HepG2 (cell line): ENCODE data around the gene RNF14. TPM values are rescaled to one million over a fixed set of nuclear protein-coding genes. Genes with fewer than 3 reads are reported as not detected.

Experiments used
- ATAC-seq: fragments of 200-7000 bp; cut with Tn5 transposase; 3 replicates; pipeline ENCODE4 v1.9.1; 2020; ENCODE audit warnings: mild to moderate bottlenecking, moderate library complexity
- BruUV-seq: library from RNA; stranded (reverse); fragments of 400-500 nt; replicated peaks from 2 replicates; lab custom pipeline; 2021; lab: Mats Ljungman, UMichigan
- CTCF ChIA-PET: fragments of 300-600 bp; formaldehyde crosslinking; extraction: SDS; loops from one replicate; lab custom pipeline; 2021; ENCODE audit warnings: low total read pairs, inconsistent platforms, low intra/inter-chr PET ratio; lab: Yijun Ruan, JAX
- POLR2A ChIA-PET: fragments of 350-600 bp; sonication (Branson Sonifier 250); formaldehyde crosslinking; loops from one replicate; lab custom pipeline; 2020; ENCODE audit warnings: antibody characterized with exemption, inconsistent platforms; lab: Yijun Ruan, JAX
- DNase-seq: peaks from one replicate; pipeline ENCODE4 v3.0.0-alpha.2; 2015; ENCODE audit warnings: low spot score
- FAIRE-seq: peaks from 3 replicates; lab custom pipeline; 2011; peaks lifted over from hg19 to GRCh38; lab: Jason Lieb, UNC
- H2AFZ ChIP-seq: one replicate; pipeline ENCODE4 v1.6.1; 2011; ENCODE audit warnings: low read length, inconsistent platforms
- H3K27ac ChIP-seq: fragments of 300-600 bp; 3 replicates; pipeline ENCODE4 v1.8.0; 2011; ENCODE audit warnings: mixed run types, mild to moderate bottlenecking, mixed read lengths, low read length, inconsistent platforms; ENCODE audit not compliant: insufficient read depth; ENCODE audit errors: extremely low read length
- H3K27me3 ChIP-seq, 2 experiments: fragments of 200-600 bp in 1 of 2; 2 replicates in 1 of 2; 3 replicates in 1 of 2; pipeline versions ENCODE4 v1.6.0 to v1.8.0; 2011; ENCODE audit warnings: low read length in 2 of 2, mild to moderate bottlenecking in 2 of 2, moderate library complexity in 2 of 2, inconsistent platforms in 1 of 2; ENCODE audit not compliant: insufficient read depth in 2 of 2, control insufficient read depth in 1 of 2
- H3K36me3 ChIP-seq, 2 experiments: fragments of 200-600 bp in 1 of 2; replicated peaks in 1 of 2; 2 replicates in 1 of 2; 3 replicates in 1 of 2; pipeline versions ENCODE4 v1.5.1 to v1.8.0; 2011; ENCODE audit warnings: low read length in 2 of 2, inconsistent platforms in 1 of 2; ENCODE audit not compliant: insufficient read depth in 2 of 2, control insufficient read depth in 1 of 2
- H3K4me1 ChIP-seq: 2 replicates; pipeline ENCODE4 v1.5.1; 2012; ENCODE audit warnings: low read length, inconsistent platforms; ENCODE audit not compliant: insufficient read depth
- H3K4me2 ChIP-seq: 2 replicates; pipeline ENCODE4 v1.6.0; 2011; ENCODE audit warnings: low read depth, low read length, inconsistent platforms
- H3K4me3 ChIP-seq, 3 experiments: fragments of 200-600 bp in 1 of 3; sonication (generic), shearing (Covaris generic) in 1 of 3; replicated peaks in 1 of 3; 2 replicates each; pipeline ENCODE4 v1.5.1; 2011 to 2016; ENCODE audit warnings: low read length in 3 of 3, inconsistent platforms in 2 of 3, low read depth in 2 of 3, mild to moderate bottlenecking in 2 of 3, control low read depth in 1 of 3, mixed read lengths in 1 of 3; ENCODE audit not compliant: insufficient read depth in 1 of 3
- H3K79me2 ChIP-seq: one replicate; pipeline ENCODE4 v1.6.1; 2011; ENCODE audit warnings: low read length, inconsistent platforms; ENCODE audit not compliant: insufficient read depth
- H3K9ac ChIP-seq: 2 replicates; pipeline ENCODE4 v1.6.0; 2011; ENCODE audit warnings: mild to moderate bottlenecking, low read depth, low read length, inconsistent platforms; ENCODE audit not compliant: insufficient read depth
- H3K9me3 ChIP-seq: 2 replicates; pipeline ENCODE4 v1.5.1; 2012; ENCODE audit warnings: mild to moderate bottlenecking, low read length
- H4K20me1 ChIP-seq: 2 replicates; pipeline ENCODE4 v1.6.0; 2011; ENCODE audit warnings: inconsistent platforms, mild to moderate bottlenecking, low read length, moderate library complexity; ENCODE audit not compliant: insufficient read depth
- ARHGAP35 ChIP-seq: sonication (generic); formaldehyde crosslinking; IDR thresholded peaks from 2 replicates; pipeline ENCODE4 v1.9.0; 2022; ENCODE audit warnings: mild to moderate bottlenecking, inconsistent platforms, moderate library complexity, missing genetic modification reagents, borderline replicate concordance
- ASH2L ChIP-seq: fragments of 300-600, 200-600 bp; sonication (generic); IDR thresholded peaks from 2 replicates; pipeline ENCODE4 v1.7.0; 2017; ENCODE audit warnings: low read depth, mild to moderate bottlenecking, moderate library complexity, mixed read lengths, low read length; ENCODE audit not compliant: insufficient read length
- ATF7-NPFF ChIP-seq: sonication (generic); formaldehyde crosslinking; IDR thresholded peaks from 2 replicates; pipeline ENCODE4 v1.8.1; 2023; ENCODE audit warnings: mild to moderate bottlenecking, low read depth, missing genetic modification reagents, moderate library complexity
- ATRX ChIP-seq: sonication (generic); formaldehyde crosslinking; IDR thresholded peaks from 2 replicates; pipeline ENCODE4 v1.4.0; 2020; ENCODE audit warnings: missing genetic modification reagents, borderline replicate concordance
- ELF1 ChIP-seq: sonication (generic); formaldehyde crosslinking; IDR thresholded peaks from 2 replicates; pipeline ENCODE4 v1.4.0; 2020; ENCODE audit warnings: missing genetic modification reagents
- GTF2F1 ChIP-seq: fragments of 150-350 bp; IDR thresholded peaks from 2 replicates; pipeline ENCODE4 v1.6.1; 2014; ENCODE audit warnings: low read length
- MEF2D ChIP-seq: sonication (generic); formaldehyde crosslinking; IDR thresholded peaks from 2 replicates; pipeline ENCODE4 v1.5.1; 2020; ENCODE audit warnings: mild to moderate bottlenecking, missing genetic modification reagents
- TOE1 ChIP-seq: sonication (generic); formaldehyde crosslinking; IDR thresholded peaks from 2 replicates; pipeline ENCODE4 v1.4.0; 2020; ENCODE audit warnings: mild to moderate bottlenecking, missing genetic modification reagents
- WGBS: methylation state at CpG from one replicate; pipeline ENCODE4 v1.1.6; 2017; ENCODE audit warnings: low lambda C conversion rate; 5-methylcytosine and 5-hydroxymethylcytosine counted together
- in situ Hi-C: cut with HindIII; loops from 2 replicates; pipeline ENCODE4 v1.10.0; 2017; ENCODE audit warnings: low pct_unique_long_range_greater_than_20kb; ENCODE audit not compliant: extremely low pct_ligation_motif_present
- intact Hi-C: fragments of 100-400 bp; cut with micrococcal nuclease; formaldehyde crosslinking; loops from one replicate; pipeline ENCODE4 v1.10.0; 2022; ENCODE audit not compliant: unreplicated experiment
- polyA plus RNA-seq, 8 experiments: library from polyadenylated mRNA; depleted of rRNA in 3 of 8; stranded (reverse) in 7 of 8; unstranded in 1 of 8; fragments of >200 nt; fragmentation: Illumina TruSeq in 4 of 8; extraction: Trizol in 4 of 8; gene quantifications; 2 replicates each; pipeline versions ENCODE4 v1.2.1 to v1.2.3, GENCODE V29; 2011 to 2016; ENCODE audit warnings: low read depth in 4 of 8, missing spikeins in 1 of 8, mixed read lengths in 1 of 8; ENCODE audit not compliant: insufficient read depth in 1 of 8
- total RNA-seq, 5 experiments: library from RNA; depleted of rRNA; stranded (reverse); fragments of >200 nt; fragmentation: Illumina TruSeq; extraction: Trizol; gene quantifications; 2 replicates each; pipeline ENCODE4 v1.2.3, GENCODE V29; 2016; ENCODE audit warnings: low read depth in 1 of 5
- TF ChIP-seq, protein P1 (sequence below): sonication (generic); formaldehyde crosslinking; IDR thresholded peaks from 2 replicates; pipeline ENCODE4 v1.4.0; 2020; ENCODE audit warnings: missing genetic modification reagents
- TF ChIP-seq, protein P2 (sequence below), 2 experiments: fragments of 450-650 bp in 1 of 2; sonication (generic) in 1 of 2; formaldehyde crosslinking; IDR thresholded peaks; 2 replicates each; pipeline versions ENCODE4 v1.5.0 to v1.8.0; 2020 to 2022; ENCODE audit warnings: mild to moderate bottlenecking in 1 of 2, missing genetic modification reagents in 1 of 2

RNF14 gene
- total and polyA plus RNA-seq, 2 of the 13 experiments (the other 11 are each of a cell fraction or from before 2014, with no cell fraction given): 11.3 to 28.1 TPM

DNA sequence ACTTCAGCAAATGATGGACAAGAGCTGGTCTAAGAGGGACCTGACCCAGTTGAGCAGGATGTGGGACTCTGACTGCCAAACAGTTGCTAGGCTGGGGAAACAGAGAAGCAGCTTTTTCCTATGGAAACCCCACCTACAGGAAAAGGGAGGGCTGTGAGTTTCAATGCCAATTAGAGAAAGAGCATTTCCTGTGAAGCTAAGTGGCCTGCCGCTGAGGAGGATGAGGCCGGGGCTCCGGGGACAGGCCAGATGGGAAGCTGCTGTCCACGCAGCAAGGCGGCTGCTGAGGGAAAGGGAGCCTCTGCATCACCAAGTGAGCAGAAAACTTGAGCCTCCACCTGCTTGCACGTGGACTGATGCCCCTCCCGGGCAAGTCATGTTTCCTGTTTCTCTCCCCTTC, 10.8 kb upstream of the RNF14 start, which contains the start of gene PCDH12 (continued):
- TF ChIP-seq, protein P1, sequence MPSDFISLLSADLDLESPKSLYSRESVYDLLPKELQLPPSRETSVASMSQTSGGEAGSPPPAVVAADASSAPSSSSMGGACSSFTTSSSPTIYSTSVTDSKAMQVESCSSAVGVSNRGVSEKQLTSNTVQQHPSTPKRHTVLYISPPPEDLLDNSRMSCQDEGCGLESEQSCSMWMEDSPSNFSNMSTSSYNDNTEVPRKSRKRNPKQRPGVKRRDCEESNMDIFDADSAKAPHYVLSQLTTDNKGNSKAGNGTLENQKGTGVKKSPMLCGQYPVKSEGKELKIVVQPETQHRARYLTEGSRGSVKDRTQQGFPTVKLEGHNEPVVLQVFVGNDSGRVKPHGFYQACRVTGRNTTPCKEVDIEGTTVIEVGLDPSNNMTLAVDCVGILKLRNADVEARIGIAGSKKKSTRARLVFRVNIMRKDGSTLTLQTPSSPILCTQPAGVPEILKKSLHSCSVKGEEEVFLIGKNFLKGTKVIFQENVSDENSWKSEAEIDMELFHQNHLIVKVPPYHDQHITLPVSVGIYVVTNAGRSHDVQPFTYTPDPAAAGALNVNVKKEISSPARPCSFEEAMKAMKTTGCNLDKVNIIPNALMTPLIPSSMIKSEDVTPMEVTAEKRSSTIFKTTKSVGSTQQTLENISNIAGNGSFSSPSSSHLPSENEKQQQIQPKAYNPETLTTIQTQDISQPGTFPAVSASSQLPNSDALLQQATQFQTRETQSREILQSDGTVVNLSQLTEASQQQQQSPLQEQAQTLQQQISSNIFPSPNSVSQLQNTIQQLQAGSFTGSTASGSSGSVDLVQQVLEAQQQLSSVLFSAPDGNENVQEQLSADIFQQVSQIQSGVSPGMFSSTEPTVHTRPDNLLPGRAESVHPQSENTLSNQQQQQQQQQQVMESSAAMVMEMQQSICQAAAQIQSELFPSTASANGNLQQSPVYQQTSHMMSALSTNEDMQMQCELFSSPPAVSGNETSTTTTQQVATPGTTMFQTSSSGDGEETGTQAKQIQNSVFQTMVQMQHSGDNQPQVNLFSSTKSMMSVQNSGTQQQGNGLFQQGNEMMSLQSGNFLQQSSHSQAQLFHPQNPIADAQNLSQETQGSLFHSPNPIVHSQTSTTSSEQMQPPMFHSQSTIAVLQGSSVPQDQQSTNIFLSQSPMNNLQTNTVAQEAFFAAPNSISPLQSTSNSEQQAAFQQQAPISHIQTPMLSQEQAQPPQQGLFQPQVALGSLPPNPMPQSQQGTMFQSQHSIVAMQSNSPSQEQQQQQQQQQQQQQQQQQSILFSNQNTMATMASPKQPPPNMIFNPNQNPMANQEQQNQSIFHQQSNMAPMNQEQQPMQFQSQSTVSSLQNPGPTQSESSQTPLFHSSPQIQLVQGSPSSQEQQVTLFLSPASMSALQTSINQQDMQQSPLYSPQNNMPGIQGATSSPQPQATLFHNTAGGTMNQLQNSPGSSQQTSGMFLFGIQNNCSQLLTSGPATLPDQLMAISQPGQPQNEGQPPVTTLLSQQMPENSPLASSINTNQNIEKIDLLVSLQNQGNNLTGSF (CRISPR knock-in tag): no peak
- TF ChIP-seq, protein P2, sequence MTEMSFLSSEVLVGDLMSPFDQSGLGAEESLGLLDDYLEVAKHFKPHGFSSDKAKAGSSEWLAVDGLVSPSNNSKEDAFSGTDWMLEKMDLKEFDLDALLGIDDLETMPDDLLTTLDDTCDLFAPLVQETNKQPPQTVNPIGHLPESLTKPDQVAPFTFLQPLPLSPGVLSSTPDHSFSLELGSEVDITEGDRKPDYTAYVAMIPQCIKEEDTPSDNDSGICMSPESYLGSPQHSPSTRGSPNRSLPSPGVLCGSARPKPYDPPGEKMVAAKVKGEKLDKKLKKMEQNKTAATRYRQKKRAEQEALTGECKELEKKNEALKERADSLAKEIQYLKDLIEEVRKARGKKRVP (CRISPR knock-in tag; IDR thresholded peaks at IDR 0.05): no peak
- TF ChIP-seq ATF7-NPFF (CRISPR knock-in tag): no peak

DNA sequence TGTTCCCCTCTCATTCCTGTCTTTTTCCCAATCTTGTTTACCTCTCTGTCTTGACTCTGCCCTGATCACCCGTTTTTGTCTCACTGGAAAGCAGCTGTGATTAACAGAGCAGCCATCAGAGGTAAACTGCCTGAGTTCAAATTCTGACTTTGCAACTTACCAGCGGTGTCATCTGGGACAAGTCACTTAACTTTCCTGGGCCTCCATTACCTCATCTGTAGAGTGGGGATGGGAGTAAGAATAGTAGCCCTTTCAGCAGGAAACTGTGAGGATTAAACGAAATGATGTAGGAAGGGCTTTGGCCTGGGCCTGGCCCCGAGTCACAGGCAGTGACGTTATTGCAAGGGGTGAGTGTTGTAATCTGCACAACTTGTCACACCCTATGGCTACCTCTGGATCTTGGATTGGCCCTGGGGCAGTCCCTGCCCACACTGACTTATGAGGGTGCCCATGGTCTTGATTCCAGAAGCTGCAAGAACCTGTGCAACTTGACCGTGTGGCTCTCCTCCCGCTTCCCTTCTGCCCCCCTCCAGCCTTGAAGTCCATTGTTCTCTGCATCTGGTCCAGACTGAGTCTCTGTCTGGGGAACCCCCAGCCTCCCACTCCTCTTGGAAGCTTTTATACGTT, 10.2 kb upstream of the RNF14 start:
- Histone ChIP-seq H3K36me3 (no peaks in the 10 kb centered on the region), H3K27me3 (peaks cover 0 to 28% of the 10 kb centered on the region in 2 experiments; a peak in 4 of 5 replicates), H3K27ac (no peak overlapping the region), H3K4me1 (peaks cover 19% of the 10 kb centered on the region), H3K9me3 (no peaks in the 10 kb centered on the region), H2AFZ (no peak overlapping the region), H3K79me2 (no peaks in the 10 kb centered on the region), H3K4me2 (no peak overlapping the region), H4K20me1 (no peaks in the 10 kb centered on the region), H3K4me3 (no peak overlapping the region), H3K9ac (no peak overlapping the region)
- intact Hi-C loops (no loop called here), in situ Hi-C loops (loop anchor here (5.0 kb wide), 1 partner anchor 271 kb away; no protein-coding TSS in a partner anchor)
- no peak for ATAC-seq
- CTCF ChIA-PET: interaction anchor here (2.8 kb wide), 1 partner anchor 266 kb away, joined by 30 read pairs; no protein-coding TSS in a partner anchor
- TF ChIP-seq ELF1 (CRISPR knock-in tag) (no peak), ARHGAP35 (no peak), ATRX (CRISPR knock-in tag) (no peak), TOE1 (no peak), ASH2L (no peak), MEF2D (CRISPR knock-in tag) (no peak), GTF2F1 (no peak)
- BruUV-seq: no TSS peak
- 20% methylated on average over 8 of the region's 8 CpGs for WGBS
- POLR2A ChIA-PET: interaction anchor here (0.8 kb wide), 1 partner anchor 10 kb away, joined by 3 read pairs; the partner anchor contains the start of gene RNF14
- no peak for FAIRE-seq
- no peak for DNase-seq
